IPS DF 6.9 (cell line): ENCODE data around the gene LRRC49.

ENCODE experiments used
- DNase-seq: peaks from one replicate; pipeline ENCODE4 v3.0.0-alpha.2; 2013; ENCODE audit warnings: low read depth, low spot score
- H3K27ac ChIP-seq: one replicate; pipeline ENCODE4 v1.5.1; 2013; ENCODE audit warnings: low read length, control low read depth
- H3K27me3 ChIP-seq: 2 replicates; pipeline ENCODE4 v1.6.1; 2013; ENCODE audit warnings: mild to moderate bottlenecking, low read length; ENCODE audit not compliant: control insufficient read depth, insufficient read depth
- H3K36me3 ChIP-seq: 2 replicates; pipeline ENCODE4 v1.6.1; 2013; ENCODE audit warnings: low read length; ENCODE audit not compliant: control insufficient read depth, insufficient read depth
- H3K4me1 ChIP-seq: 2 replicates; pipeline ENCODE4 v1.6.1; 2013; ENCODE audit warnings: low read length; ENCODE audit not compliant: control insufficient read depth, insufficient read depth
- H3K4me3 ChIP-seq: 2 replicates; pipeline ENCODE4 v1.5.1; 2013; ENCODE audit warnings: mild to moderate bottlenecking, low read length
- H3K9me3 ChIP-seq: 2 replicates; pipeline ENCODE4 v1.6.1; 2013; ENCODE audit warnings: low read length, inconsistent platforms; ENCODE audit not compliant: control insufficient read depth, insufficient read depth
- WGBS: extraction: QIAGEN DNeasy Blood & Tissue Kit; methylation state at CpG from one replicate; pipeline ENCODE4 v1.1.7; 2013; ENCODE audit warnings: mixed read lengths, missing lambda C conversion rate; ENCODE audit not compliant: insufficient read length, insufficient coverage; 5-methylcytosine and 5-hydroxymethylcytosine counted together

The LRRC49 gene

DNA sequence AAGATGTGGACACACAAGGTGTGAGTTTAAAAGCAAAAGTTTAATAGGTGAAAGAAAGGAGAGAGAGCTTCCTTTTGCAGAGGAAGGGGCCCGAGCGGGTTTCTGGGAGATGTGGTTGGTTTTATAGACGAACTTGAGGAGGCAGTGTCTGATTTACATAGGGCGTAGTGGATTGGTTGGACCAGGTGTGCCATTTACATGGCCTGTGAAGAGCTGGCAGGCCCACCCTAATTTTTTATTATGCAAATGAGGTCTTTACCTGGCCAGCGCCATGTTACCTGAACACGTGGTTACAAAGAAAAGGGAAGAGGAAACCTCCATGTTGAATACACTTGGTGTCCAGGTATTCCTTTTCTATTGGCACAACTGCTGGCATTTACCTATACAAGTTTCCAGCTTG, 179.8 kb downstream of the LRRC49 start:
- Histone ChIP-seq H3K4me3 (no peak overlapping the region), H3K9me3 (no peaks in the 10 kb centered on the region; the same call in 1 of the 2 replicates), H3K36me3 (no peaks in the 10 kb centered on the region), H3K27me3 (no peaks in the 10 kb centered on the region), H3K27ac (no peak overlapping the region), H3K4me1 (no peaks in the 10 kb centered on the region)
- DNase-seq, result peak; percentile 11
- no CpG with 5 or more reads among the region's 6 CpGs for WGBS

DNA sequence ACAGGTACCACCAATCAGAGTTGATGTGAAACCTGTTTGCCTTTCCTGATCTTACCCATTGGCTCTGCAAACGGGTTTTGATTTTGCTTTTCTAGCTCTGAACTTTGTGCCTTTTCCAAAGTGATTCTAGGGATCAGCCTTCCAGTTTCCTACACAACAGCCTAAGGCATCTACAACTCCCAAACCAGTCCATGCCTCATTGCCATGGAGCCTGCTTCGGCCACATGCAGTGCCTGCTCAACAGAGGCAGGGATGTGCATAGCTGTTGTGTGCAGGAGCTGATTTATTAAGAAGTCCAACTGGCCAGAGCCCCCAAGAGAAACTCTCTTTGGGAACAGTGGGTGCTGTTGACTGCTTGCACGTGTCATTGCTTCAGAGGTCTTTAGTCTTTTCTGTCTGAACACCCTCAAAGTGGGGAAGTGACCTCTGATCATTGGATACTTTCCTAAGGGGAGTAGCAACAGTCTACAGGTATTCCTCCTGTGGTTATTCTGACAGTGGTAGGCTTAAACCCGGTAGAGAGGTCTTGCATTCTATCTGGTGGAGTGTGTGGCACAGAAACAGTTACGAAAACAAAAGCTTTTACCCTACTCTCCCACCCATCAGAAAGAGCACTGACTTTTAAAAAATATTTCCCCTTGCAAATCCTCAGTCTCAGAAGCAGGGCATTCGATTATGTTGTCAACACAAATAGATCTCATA, 186.0 kb downstream of the LRRC49 start:
- no peaks in the 10 kb centered on the region for H3K9me3 ChIP-seq
- H3K4me1 ChIP-seq, result no peaks in the 10 kb centered on the region
- no peak overlapping the region for H3K27ac ChIP-seq
- no peak overlapping the region for H3K4me3 ChIP-seq
- DNase-seq, result no peak
- no CpG with 5 or more reads among the region's 6 CpGs for WGBS
- peaks cover under 1% of the 10 kb centered on the region; the same call in 1 of the 2 replicates for H3K27me3 ChIP-seq
- no peaks in the 10 kb centered on the region for H3K36me3 ChIP-seq

DNA sequence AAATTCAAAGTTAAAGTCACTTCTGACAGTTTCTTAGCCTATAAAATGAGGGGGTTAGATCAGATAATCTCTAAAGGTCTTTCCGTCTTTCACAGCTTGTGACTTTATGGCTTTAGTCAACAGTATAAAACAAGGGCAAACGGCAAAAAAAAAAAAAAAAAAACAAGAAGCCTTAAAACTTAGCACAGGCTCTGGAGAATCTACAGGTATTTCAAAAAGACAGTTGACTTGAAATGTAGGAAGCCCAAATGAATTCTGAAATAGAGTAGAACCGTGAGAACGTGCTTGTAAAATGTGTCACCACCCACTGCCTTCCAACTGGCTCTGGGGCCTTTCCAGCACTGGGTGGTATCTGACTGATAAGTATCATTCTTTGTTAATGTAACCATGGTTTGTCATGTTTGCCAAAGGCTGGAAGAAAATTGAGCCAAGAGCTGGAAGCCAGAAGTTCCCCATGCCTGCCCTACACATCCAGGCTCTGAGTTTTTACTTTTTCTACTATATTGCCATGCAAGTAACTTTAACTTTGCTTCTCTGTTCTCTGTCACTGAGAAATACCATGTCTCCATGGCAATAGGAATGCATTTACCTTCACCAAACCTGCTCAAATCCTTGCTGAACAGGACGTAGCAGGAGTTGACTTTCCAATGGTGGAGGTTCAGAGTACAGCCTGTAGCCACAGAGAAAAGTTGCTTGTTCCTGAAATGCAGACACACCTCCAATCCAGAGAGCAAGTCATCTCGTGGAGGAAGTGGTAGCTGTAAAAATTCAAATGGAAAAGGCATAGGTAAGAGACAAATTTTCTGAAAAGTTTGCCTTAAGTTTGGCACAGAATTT, 186.8 kb downstream of the LRRC49 start:
- DNase-seq, result no peak
- Histone ChIP-seq H3K27me3 (peaks cover 7% of the 10 kb centered on the region; the same call in 1 of the 2 replicates), H3K4me3 (no peak overlapping the region), H3K27ac (no peak overlapping the region), H3K36me3 (no peaks in the 10 kb centered on the region), H3K9me3 (no peaks in the 10 kb centered on the region), H3K4me1 (no peaks in the 10 kb centered on the region)
- no CpG with 5 or more reads among the region's 6 CpGs for WGBS

DNA sequence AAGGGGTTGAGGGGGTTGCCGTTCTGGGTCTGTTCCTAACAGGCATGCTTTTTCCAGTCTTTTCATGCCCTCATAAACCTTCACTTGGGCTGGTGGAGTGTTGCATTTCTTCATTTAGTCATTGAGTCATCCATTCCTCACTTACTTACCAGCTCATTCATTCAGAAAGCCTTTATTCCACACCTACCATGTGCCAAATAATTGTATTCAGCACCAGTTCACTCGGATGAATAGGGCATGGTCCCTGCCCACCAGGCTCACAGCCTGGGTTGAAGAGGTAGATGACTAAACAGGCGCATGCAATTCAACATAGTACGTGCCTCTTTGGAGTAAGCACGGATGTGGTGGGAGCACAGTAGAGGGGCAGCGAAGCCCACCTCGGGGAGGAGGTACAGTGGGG, 187.5 kb downstream of the LRRC49 start:
- WGBS, result no CpG with 5 or more reads among the region's 7 CpGs
- no peaks in the 10 kb centered on the region for H3K4me1 ChIP-seq

DNA sequence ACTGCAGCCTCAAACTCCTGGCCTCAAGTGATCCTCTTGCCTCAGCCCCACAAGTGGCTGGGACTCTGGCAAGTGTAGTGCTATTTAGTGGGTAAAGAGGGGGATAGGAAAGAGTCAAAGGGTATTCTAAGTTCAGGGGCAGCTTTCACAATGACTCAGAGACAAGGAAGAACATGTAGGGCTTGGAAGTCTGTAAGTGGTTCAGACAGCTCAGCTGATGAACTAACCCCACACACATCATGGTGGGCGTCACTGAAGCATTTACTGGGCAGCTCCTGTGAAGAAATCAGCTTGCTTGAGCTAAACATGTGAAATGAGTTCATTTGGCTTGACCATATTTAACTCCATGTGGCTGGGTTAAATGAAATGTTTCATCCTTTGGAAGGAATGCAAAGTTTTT, 188.1 kb downstream of the LRRC49 start:
- no peak overlapping the region for H3K4me3 ChIP-seq
- H3K4me1 ChIP-seq, result no peaks in the 10 kb centered on the region
- H3K27ac ChIP-seq, result no peak overlapping the region
- H3K9me3 ChIP-seq, result no peaks in the 10 kb centered on the region
- WGBS, result no CpG with 5 or more reads among the region's 1 CpG
- H3K36me3 ChIP-seq, result no peaks in the 10 kb centered on the region
- H3K27me3 ChIP-seq, result peaks cover 11% of the 10 kb centered on the region; the same call in 1 of the 2 replicates
- no peak for DNase-seq

More for the DNA sequence above, 187.5 kb downstream of the LRRC49 start:
- H3K27me3 ChIP-seq, result peaks cover 11% of the 10 kb centered on the region; the same call in 1 of the 2 replicates
- no peak for DNase-seq
- H3K27ac ChIP-seq, result no peak overlapping the region
- no peaks in the 10 kb centered on the region for H3K36me3 ChIP-seq
- H3K4me3 ChIP-seq, result no peak overlapping the region
- no peaks in the 10 kb centered on the region for H3K9me3 ChIP-seq

- Histone ChIP-seq H3K9me3 (no peaks in the 10 kb centered on the region), H3K36me3 (no peaks in the 10 kb centered on the region), H3K4me1 (no peaks in the 10 kb centered on the region; the same call in 1 of the 2 replicates), H3K27ac (no peak overlapping the region), H3K27me3 (peaks cover 17% of the 10 kb centered on the region; the same call in 1 of the 2 replicates), H3K4me3 (no peak overlapping the region)
- no peak for DNase-seq
- no CpG with 5 or more reads among the region's 5 CpGs for WGBS
Observed at GRCh38 chr15:71082803-71083202, 190.2 kb downstream of the LRRC49 start.

DNA sequence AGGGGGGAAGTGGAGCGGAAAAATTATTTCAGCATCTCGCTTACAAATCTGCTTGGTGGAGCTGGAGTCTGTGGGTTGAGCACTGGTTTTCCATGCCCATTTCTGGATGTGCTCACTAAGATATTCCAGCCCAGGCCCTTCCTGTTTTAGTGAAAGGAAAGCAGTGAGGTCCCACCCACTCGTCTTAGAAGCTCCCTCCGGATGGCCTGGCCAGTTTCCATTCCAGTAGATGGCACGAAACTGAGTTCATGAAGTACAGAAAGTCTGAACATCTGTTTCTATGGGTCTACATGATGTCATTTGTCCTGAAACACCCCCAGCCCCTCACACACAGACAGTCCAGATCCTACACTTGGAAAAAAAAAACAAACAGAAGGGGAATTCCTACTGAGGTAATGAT, 190.7 kb downstream of the LRRC49 start:
- Histone ChIP-seq H3K36me3 (no peaks in the 10 kb centered on the region), H3K4me1 (no peaks in the 10 kb centered on the region; the same call in 1 of the 2 replicates), H3K27ac (no peak overlapping the region), H3K9me3 (no peaks in the 10 kb centered on the region), H3K4me3 (no peak overlapping the region), H3K27me3 (peaks cover 17% of the 10 kb centered on the region; the same call in 1 of the 2 replicates)
- no peak for DNase-seq
- no CpG with 5 or more reads among the region's 5 CpGs for WGBS

DNA sequence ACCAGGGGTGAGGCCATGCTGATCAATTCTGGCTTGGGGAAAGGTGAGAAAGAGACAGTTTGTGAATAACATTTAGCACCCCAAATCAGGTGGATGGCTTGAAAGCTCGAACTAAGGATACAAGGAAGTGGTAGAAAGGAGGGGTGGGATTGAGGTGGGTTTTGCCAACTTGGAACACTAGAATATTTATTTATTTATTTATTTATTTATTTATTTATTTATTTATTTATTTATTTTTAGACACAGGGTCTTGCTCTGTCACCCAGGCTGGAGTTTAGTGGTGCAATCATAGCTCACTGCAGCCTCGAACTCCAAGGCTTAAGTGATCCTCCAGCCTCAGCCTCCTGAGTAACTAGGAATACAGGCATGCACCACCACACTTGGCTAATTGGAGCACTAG, 191.6 kb downstream of the LRRC49 start:
- DNase-seq, result no peak
- Histone ChIP-seq H3K36me3 (no peaks in the 10 kb centered on the region), H3K4me1 (no peaks in the 10 kb centered on the region; the same call in 1 of the 2 replicates), H3K27me3 (peaks cover 17% of the 10 kb centered on the region; the same call in 1 of the 2 replicates), H3K27ac (no peak overlapping the region), H3K9me3 (no peaks in the 10 kb centered on the region), H3K4me3 (no peak overlapping the region)
- no CpG with 5 or more reads among the region's 2 CpGs for WGBS

DNA sequence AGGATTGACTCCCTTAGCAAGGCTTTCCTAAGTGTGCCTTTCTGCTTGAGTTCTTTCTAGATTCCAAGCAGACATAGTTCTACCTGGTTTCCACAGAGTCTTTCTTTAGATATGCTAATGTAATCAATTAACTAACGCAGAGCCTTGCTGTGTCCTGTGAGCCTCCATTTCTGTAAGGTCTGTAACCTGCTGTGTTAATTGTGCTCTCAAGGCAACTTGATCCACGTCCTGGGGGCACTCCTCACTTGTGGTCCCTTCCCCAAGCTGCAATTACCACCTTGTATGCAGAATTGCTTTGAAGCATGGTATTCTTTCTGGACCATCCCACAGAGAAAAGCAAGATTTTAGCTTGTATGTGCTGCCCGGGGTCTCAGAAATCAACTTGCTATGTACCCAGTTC, 193.2 kb downstream of the LRRC49 start:
- no peaks in the 10 kb centered on the region for H3K9me3 ChIP-seq
- H3K27ac ChIP-seq, result no peak overlapping the region
- H3K4me3 ChIP-seq, result no peak overlapping the region
- H3K4me1 ChIP-seq, result no peaks in the 10 kb centered on the region; the same call in 1 of the 2 replicates
- H3K27me3 ChIP-seq, result peaks cover 17% of the 10 kb centered on the region; the same call in 1 of the 2 replicates
- peak; percentile 37 for DNase-seq
- no CpG with 5 or more reads among the region's 3 CpGs for WGBS
- H3K36me3 ChIP-seq, result no peaks in the 10 kb centered on the region

- no peak for DNase-seq
- Histone ChIP-seq H3K36me3 (no peaks in the 10 kb centered on the region), H3K4me3 (no peak overlapping the region), H3K4me1 (no peaks in the 10 kb centered on the region; the same call in 1 of the 2 replicates), H3K9me3 (no peaks in the 10 kb centered on the region), H3K27ac (no peak overlapping the region), H3K27me3 (peaks cover 17% of the 10 kb centered on the region; the same call in 1 of the 2 replicates)
Observed at GRCh38 chr15:71088155-71088554, 195.5 kb downstream of the LRRC49 start.
